Astrocyte of the spinal cord (primary cell): Measurements from ENCODE around the gene PDK2.

ENCODE experiments used
- DNase-seq: peaks from one replicate; pipeline ENCODE4 v3.0.0; 2011; ENCODE audit warnings: low read depth, low spot score
- H3K4me3 ChIP-seq: 2 replicates; pipeline ENCODE4 v1.5.1; 2011; ENCODE audit warnings: low read depth, mild to moderate bottlenecking, low read length, moderate library complexity
- in situ Hi-C: cut with HindIII; loops from 2 replicates; pipeline ENCODE4 v1.10.0; 2017; ENCODE audit warnings: low sequenced_read_pairs
- TF ChIP-seq, protein P1 (sequence below): IDR thresholded peaks from 2 replicates; pipeline ENCODE4 v1.5.1; 2012; ENCODE audit warnings: low read depth, mild to moderate bottlenecking, low read length, inconsistent platforms

The PDK2 gene

DNA sequence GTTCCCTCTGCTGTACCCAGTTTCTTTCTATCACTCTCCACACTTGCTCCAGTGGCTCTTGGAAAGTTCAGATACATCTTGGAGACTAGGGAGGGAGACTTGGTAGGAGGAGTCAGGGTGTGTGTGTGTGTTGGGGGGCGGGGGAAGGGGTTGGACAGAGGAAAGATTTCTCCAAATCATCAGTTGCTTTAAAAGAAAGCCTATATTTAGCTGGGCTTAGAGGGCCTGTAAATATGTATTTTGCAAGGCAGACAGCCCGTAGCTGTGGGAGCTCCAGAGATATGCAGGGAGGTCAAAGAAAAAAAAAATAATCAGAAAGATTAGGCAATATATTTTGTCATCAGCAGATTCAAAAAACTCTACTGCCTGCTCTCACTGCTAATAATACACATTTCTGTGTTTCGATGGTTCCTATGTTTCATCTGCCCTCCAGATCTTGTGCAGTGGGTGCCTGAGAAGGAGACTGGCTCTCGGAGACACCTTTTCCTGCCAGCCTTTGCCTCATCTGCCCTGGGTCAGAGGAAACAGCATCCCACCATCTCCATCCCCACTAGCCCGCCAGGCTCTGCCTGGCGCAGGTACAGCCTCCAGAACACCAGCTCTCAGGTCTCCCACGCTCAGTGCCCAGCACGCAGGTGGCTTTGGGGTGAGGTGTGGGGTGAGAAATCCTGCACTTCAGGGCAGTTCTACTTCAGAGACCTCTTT, 60.1 kb downstream of the PDK2 start:
- no peak overlapping the region for H3K4me3 ChIP-seq
- in situ Hi-C loops, result no loop called here
- TF ChIP-seq, protein P1, sequence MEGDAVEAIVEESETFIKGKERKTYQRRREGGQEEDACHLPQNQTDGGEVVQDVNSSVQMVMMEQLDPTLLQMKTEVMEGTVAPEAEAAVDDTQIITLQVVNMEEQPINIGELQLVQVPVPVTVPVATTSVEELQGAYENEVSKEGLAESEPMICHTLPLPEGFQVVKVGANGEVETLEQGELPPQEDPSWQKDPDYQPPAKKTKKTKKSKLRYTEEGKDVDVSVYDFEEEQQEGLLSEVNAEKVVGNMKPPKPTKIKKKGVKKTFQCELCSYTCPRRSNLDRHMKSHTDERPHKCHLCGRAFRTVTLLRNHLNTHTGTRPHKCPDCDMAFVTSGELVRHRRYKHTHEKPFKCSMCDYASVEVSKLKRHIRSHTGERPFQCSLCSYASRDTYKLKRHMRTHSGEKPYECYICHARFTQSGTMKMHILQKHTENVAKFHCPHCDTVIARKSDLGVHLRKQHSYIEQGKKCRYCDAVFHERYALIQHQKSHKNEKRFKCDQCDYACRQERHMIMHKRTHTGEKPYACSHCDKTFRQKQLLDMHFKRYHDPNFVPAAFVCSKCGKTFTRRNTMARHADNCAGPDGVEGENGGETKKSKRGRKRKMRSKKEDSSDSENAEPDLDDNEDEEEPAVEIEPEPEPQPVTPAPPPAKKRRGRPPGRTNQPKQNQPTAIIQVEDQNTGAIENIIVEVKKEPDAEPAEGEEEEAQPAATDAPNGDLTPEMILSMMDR, result no peak
- no peak for DNase-seq

DNA sequence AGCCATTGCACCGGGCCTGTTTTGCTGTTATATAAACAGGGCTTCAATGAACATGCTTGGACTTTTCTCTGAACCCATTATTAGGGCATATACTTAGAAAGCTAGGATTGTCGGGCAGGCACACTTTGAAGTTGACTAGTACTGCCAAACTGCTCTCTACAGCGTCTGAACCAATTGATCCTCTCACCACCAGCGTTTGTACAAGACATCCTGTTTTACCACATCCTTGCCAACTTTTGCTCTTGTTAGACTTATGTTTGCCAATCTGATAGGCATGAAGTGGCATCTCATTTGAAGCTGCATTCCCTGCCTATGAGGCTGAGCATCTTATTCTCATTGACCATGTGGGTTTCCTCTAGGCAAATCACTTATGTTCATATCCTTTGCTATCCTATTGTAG, 62.7 kb downstream of the PDK2 start:
- DNase-seq, result no peak
- H3K4me3 ChIP-seq, result no peak overlapping the region
- in situ Hi-C loops, result no loop called here
- TF ChIP-seq, protein P1, result no peak

DNA sequence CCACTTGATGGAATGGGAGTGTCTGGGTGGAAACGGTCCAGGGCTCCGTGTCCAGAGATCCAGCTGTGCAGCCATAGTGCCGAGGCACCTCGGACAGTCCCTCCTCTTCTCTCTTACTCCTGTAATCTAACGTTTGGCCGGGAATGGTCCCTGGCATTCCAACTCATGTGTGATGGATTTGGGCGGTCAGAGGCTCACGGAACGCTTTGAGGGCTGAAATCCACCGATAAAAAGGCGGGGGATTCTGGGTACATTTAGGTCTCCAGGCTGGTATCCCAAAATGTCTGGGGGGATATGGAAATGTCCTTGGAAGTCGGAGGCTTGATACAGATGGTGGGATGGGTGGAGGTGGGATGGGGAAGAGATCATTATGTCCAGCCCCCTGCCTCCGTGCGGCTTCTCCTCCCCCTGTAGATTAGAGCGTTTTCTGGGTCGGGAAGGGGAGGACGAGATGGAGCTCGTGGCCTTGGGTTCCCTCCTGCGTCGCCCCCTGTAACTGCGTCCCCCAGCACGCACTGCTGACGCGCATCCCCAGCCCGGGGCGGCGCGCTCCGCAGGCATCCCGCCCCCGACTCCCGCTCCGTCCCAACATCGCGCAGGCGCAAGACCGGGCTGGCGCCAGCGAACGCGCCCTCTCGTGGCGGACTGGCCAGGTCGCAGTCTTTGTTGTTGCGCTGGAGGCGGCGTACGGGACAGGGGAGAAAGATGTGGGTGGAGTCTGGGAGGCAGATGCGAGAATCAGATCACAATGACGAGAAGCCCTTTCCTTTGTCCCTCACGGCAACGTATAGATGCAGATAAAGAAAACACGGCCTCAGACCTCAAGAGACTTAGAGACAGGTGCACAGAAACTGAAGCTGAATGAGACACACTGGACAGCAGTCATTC, 66.1 kb downstream of the PDK2 start:
- DNase-seq, result peak; percentile 87
- in situ Hi-C loops, result no loop called here
- TF ChIP-seq, protein P1, result peak; percentile 88
- H3K4me3 ChIP-seq, result peak overlapping the region; percentile 61
